Measurements from ENCODE around the gene PCBP1.

PCBP1 gene

GRCh38 chr2:70094171-70094977 is 7.1 kb downstream of the PCBP1 start:
- no peak overlapping the region for H2AFZ ChIP-seq (ENCODE audit: low read depth)
- no peak overlapping the region for H3K27ac ChIP-seq
- H3K4me2 ChIP-seq = no peak overlapping the region

GRCh38 chr2:70094978-70095719 is 7.9 kb downstream of the PCBP1 start:
- no peak overlapping the region for H2AFZ ChIP-seq (ENCODE audit: low read depth)
- no peaks in the 10 kb centered on the region for H3K36me3 ChIP-seq (ENCODE audit: insufficient read depth)
- H3K27ac ChIP-seq = no peak overlapping the region
- peaks cover 22% of the 10 kb centered on the region for H3K4me1 ChIP-seq (ENCODE audit: low read depth, poor library complexity, severe bottlenecking)
- H3K79me2 ChIP-seq (ENCODE audit: insufficient read depth, low read depth) = peaks cover 9% of the 10 kb centered on the region; the same call in 1 of the 2 replicates
- H4K20me1 ChIP-seq (ENCODE audit: insufficient read depth) = no peaks in the 10 kb centered on the region
- H3K4me2 ChIP-seq = no peak overlapping the region
- no peak for TF ChIP-seq CTCF (conservative IDR thresholded peaks at IDR 0.05; ENCODE audit: low read depth, low read length)
- no peak overlapping the region for H3K4me3 ChIP-seq (IDR thresholded peaks at IDR 0.05; ENCODE audit: insufficient read depth, low read depth, low read length)
- H3K27me3 ChIP-seq (ENCODE audit: insufficient read depth, low read depth) = no peaks in the 10 kb centered on the region
- H3K9ac ChIP-seq = no peak overlapping the region

More at GRCh38 chr2:70094171-70094977, 7.1 kb downstream of the PCBP1 start:
- Histone ChIP-seq H3K4me1 (ENCODE audit: low read depth, poor library complexity, severe bottlenecking) (peaks cover 22% of the 10 kb centered on the region), H4K20me1 (ENCODE audit: insufficient read depth) (no peaks in the 10 kb centered on the region), H3K9ac (no peak overlapping the region), H3K36me3 (ENCODE audit: insufficient read depth) (no peaks in the 10 kb centered on the region), H3K79me2 (ENCODE audit: insufficient read depth, low read depth) (peaks cover 16% of the 10 kb centered on the region), H3K27me3 (ENCODE audit: insufficient read depth, low read depth) (no peaks in the 10 kb centered on the region), H3K4me3 (IDR thresholded peaks at IDR 0.05; ENCODE audit: insufficient read depth, low read depth, low read length) (no peak overlapping the region)
- TF ChIP-seq CTCF (conservative IDR thresholded peaks at IDR 0.05; ENCODE audit: low read depth, low read length) = no peak

GRCh38 chr2:70095720-70096670 is 8.7 kb downstream of the PCBP1 start:
- H3K27me3 ChIP-seq (ENCODE audit: insufficient read depth, low read depth) = no peaks in the 10 kb centered on the region
- peaks cover 4% of the 10 kb centered on the region; the same call in 1 of the 2 replicates for H3K79me2 ChIP-seq (ENCODE audit: insufficient read depth, low read depth)
- H3K4me3 ChIP-seq (IDR thresholded peaks at IDR 0.05; ENCODE audit: insufficient read depth, low read depth, low read length) = no peak overlapping the region
- H4K20me1 ChIP-seq (ENCODE audit: insufficient read depth) = no peaks in the 10 kb centered on the region
- peaks cover 17% of the 10 kb centered on the region for H3K4me1 ChIP-seq (ENCODE audit: low read depth, poor library complexity, severe bottlenecking)
- TF ChIP-seq CTCF (conservative IDR thresholded peaks at IDR 0.05; ENCODE audit: low read depth, low read length) = no peak
- no peak overlapping the region for H3K27ac ChIP-seq
- H3K36me3 ChIP-seq (ENCODE audit: insufficient read depth) = no peaks in the 10 kb centered on the region
- H2AFZ ChIP-seq (ENCODE audit: low read depth) = no peak overlapping the region
- no peak overlapping the region for H3K4me2 ChIP-seq
- no peak overlapping the region for H3K9ac ChIP-seq

GRCh38 chr2:70098032-70098431 is 10.8 kb downstream of the PCBP1 start:
- Histone ChIP-seq H3K4me2 (no peak overlapping the region), H3K4me1 (ENCODE audit: low read depth, poor library complexity, severe bottlenecking) (peaks cover 17% of the 10 kb centered on the region), H3K4me3 (IDR thresholded peaks at IDR 0.05; ENCODE audit: insufficient read depth, low read depth, low read length) (no peak overlapping the region), H4K20me1 (ENCODE audit: insufficient read depth) (no peaks in the 10 kb centered on the region), H3K79me2 (ENCODE audit: insufficient read depth, low read depth) (no peaks in the 10 kb centered on the region), H3K36me3 (ENCODE audit: insufficient read depth) (no peaks in the 10 kb centered on the region), H3K9ac (no peak overlapping the region), H3K27ac (no peak overlapping the region), H3K27me3 (ENCODE audit: insufficient read depth, low read depth) (no peaks in the 10 kb centered on the region), H2AFZ (ENCODE audit: low read depth) (no peak overlapping the region)
- TF ChIP-seq CTCF (conservative IDR thresholded peaks at IDR 0.05; ENCODE audit: low read depth, low read length) = no peak
